Measurements from ENCODE around the gene UROC1.

UROC1 gene

GRCh38 chr3:126464093-126464492 is 53.5 kb downstream of the UROC1 start:
- DNase-seq: no peak

GRCh38 chr3:126463521-126463920 is 54.1 kb downstream of the UROC1 start:
- TF ChIP-seq POLR2A (IDR thresholded peaks at IDR 0.05; ENCODE audit: low read length) (no peak), GATA1 (IDR thresholded peaks at IDR 0.05; ENCODE audit: low read depth, low read length) (no peak)
- DNase-seq: no peak

More at GRCh38 chr3:126464093-126464492, 53.5 kb downstream of the UROC1 start:
- no peak for TF ChIP-seq GATA1 (IDR thresholded peaks at IDR 0.05; ENCODE audit: low read depth, low read length)
- no peak for TF ChIP-seq POLR2A (IDR thresholded peaks at IDR 0.05; ENCODE audit: low read length)

- DNase-seq: no peak
- no peak for TF ChIP-seq GATA1 (IDR thresholded peaks at IDR 0.05; ENCODE audit: low read depth, low read length)
- TF ChIP-seq POLR2A (IDR thresholded peaks at IDR 0.05; ENCODE audit: low read length): no peak
Measured at GRCh38 chr3:126461450-126462070, 56.0 kb downstream of the UROC1 start.

- TF ChIP-seq GATA1 (IDR thresholded peaks at IDR 0.05; ENCODE audit: low read depth, low read length) (no peak), POLR2A (IDR thresholded peaks at IDR 0.05; ENCODE audit: low read length) (no peak)
- DNase-seq: no peak
Measured at GRCh38 chr3:126460381-126460780, 57.2 kb downstream of the UROC1 start.

GRCh38 chr3:126459763-126460127 is 57.8 kb downstream of the UROC1 start:
- DNase-seq: no peak
- TF ChIP-seq GATA1 (IDR thresholded peaks at IDR 0.05; ENCODE audit: low read depth, low read length) (no peak), POLR2A (IDR thresholded peaks at IDR 0.05; ENCODE audit: low read length) (no peak)

GRCh38 chr3:126459111-126459762 is 58.3 kb downstream of the UROC1 start:
- TF ChIP-seq POLR2A (IDR thresholded peaks at IDR 0.05; ENCODE audit: low read length): no peak
- TF ChIP-seq GATA1 (IDR thresholded peaks at IDR 0.05; ENCODE audit: low read depth, low read length): no peak
- DNase-seq: no peak

- TF ChIP-seq POLR2A (IDR thresholded peaks at IDR 0.05; ENCODE audit: low read length) (no peak), GATA1 (IDR thresholded peaks at IDR 0.05; ENCODE audit: low read depth, low read length) (no peak)
- no peak for DNase-seq
Measured at GRCh38 chr3:126456766-126457388, 60.7 kb downstream of the UROC1 start.

- TF ChIP-seq GATA1 (IDR thresholded peaks at IDR 0.05; ENCODE audit: low read depth, low read length) (no peak), POLR2A (IDR thresholded peaks at IDR 0.05; ENCODE audit: low read length) (no peak)
- no peak for DNase-seq
Measured at GRCh38 chr3:126456211-126456610, 61.4 kb downstream of the UROC1 start.

GRCh38 chr3:126454437-126455198 is 63.0 kb downstream of the UROC1 start:
- DNase-seq: no peak

GRCh38 chr3:126454025-126454424 is 63.5 kb downstream of the UROC1 start:
- TF ChIP-seq POLR2A (IDR thresholded peaks at IDR 0.05; ENCODE audit: low read length): no peak
- no peak for TF ChIP-seq GATA1 (IDR thresholded peaks at IDR 0.05; ENCODE audit: low read depth, low read length)
- no peak for DNase-seq

More at GRCh38 chr3:126454437-126455198, 63.0 kb downstream of the UROC1 start:
- TF ChIP-seq POLR2A (IDR thresholded peaks at IDR 0.05; ENCODE audit: low read length): no peak
- TF ChIP-seq GATA1 (IDR thresholded peaks at IDR 0.05; ENCODE audit: low read depth, low read length): no peak

GRCh38 chr3:126452213-126452612 is 65.4 kb downstream of the UROC1 start:
- no peak for DNase-seq
- TF ChIP-seq GATA1 (IDR thresholded peaks at IDR 0.05; ENCODE audit: low read depth, low read length) (no peak), POLR2A (IDR thresholded peaks at IDR 0.05; ENCODE audit: low read length) (no peak)

- TF ChIP-seq POLR2A (IDR thresholded peaks at IDR 0.05; ENCODE audit: low read length) (no peak), GATA1 (IDR thresholded peaks at IDR 0.05; ENCODE audit: low read depth, low read length) (no peak)
- no peak for DNase-seq
Measured at GRCh38 chr3:126451511-126451910, 66.1 kb downstream of the UROC1 start.

GRCh38 chr3:126450744-126451143 is 66.8 kb downstream of the UROC1 start:
- TF ChIP-seq GATA1 (IDR thresholded peaks at IDR 0.05; ENCODE audit: low read depth, low read length) (no peak), POLR2A (IDR thresholded peaks at IDR 0.05; ENCODE audit: low read length) (no peak)
- DNase-seq: no peak

GRCh38 chr3:126450219-126450618 is 67.4 kb downstream of the UROC1 start:
- no peak for TF ChIP-seq POLR2A (IDR thresholded peaks at IDR 0.05; ENCODE audit: low read length)
- no peak for TF ChIP-seq GATA1 (IDR thresholded peaks at IDR 0.05; ENCODE audit: low read depth, low read length)
- no peak for DNase-seq
